ENCODE measurements around the gene BEX2.

DNA sequence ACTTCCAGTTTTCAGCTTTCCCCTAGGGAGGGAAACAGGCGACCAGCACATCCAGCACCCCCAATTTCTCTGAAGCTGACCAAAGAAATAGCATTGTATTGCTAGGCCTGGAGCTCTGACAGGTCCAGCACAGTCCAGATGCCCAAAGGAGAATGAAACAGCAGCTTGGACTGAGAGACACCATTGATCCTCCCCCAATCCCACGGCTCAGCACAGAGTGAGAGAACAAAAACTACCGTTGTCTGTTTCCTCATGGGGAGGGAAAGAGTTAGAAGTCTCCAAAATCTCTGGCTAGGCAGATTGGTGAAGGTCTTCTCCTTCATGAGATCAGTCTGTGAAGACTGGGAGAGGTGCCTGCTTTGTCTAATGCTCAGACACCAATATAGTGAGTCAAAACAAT, 27.9 kb upstream of the BEX2 start:
- TF ChIP-seq POLR2A (IDR thresholded peaks at IDR 0.05) (no peak), POLR2AphosphoS5 (IDR thresholded peaks at IDR 0.05) (no peak)

Data from stomach (tissue), 4 donors.